MM.1S (cell line): ENCODE results near the gene ZNF335.

Source experiments
- EZH2 ChIP-seq: fragments of 300-600 bp; sonication (generic); optimal IDR thresholded peaks from 2 replicates; pipeline ENCODE3; 2017; ENCODE audit warnings: low read depth, mild to moderate bottlenecking, antibody characterized with exemption, low read length, mixed read lengths
- TF ChIP-seq, protein P1 (sequence below): fragments of 300-600 bp; sonication (generic); IDR thresholded peaks from 2 replicates; pipeline ENCODE4 v1.5.1; 2016; ENCODE audit warnings: antibody characterized with exemption, low read length, mixed read lengths

DNA sequence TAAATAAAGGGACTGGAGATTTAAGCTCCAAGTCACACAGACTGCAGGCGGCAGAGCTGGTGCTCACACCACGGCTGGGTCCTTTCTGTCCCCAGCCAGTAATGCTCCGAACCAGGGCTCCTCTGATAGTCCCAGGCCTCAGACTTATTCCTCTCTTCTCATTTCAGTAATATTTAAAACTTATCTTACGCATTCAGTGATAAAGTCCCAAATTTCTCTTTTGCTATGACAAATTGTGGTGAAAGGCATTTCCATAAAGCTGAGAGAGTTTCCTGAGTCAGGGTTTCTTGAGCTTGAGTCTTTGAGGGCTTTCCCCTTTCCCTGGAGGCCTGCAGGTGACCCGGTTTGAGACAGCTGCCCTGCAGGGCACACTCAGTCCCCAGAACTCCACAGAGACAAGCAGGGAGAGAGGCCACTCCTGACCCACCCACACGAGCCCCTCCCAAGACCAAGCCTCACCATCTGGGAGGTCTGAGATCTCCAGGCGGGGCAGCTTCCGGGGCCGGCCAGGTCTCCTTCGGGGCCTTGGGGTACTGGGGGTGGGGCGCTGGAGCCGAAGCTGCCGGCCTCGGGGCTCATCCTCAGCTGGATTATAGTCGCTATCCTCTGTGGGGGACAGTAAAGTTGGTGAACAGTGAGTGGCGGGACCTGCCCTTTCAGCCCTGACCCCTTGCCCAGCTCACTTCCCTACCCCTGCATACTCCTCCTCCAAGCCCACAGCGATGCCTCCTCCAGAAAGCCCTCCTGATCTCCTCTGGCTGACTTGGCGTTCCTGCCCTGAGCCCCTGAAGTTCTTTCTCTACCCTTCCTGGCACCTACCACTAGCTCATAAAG is 6.6 kb downstream of the ZNF335 start:
- TF ChIP-seq, protein P1, sequence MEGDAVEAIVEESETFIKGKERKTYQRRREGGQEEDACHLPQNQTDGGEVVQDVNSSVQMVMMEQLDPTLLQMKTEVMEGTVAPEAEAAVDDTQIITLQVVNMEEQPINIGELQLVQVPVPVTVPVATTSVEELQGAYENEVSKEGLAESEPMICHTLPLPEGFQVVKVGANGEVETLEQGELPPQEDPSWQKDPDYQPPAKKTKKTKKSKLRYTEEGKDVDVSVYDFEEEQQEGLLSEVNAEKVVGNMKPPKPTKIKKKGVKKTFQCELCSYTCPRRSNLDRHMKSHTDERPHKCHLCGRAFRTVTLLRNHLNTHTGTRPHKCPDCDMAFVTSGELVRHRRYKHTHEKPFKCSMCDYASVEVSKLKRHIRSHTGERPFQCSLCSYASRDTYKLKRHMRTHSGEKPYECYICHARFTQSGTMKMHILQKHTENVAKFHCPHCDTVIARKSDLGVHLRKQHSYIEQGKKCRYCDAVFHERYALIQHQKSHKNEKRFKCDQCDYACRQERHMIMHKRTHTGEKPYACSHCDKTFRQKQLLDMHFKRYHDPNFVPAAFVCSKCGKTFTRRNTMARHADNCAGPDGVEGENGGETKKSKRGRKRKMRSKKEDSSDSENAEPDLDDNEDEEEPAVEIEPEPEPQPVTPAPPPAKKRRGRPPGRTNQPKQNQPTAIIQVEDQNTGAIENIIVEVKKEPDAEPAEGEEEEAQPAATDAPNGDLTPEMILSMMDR: no peak
- no peak for TF ChIP-seq EZH2
